GM18519 (cell line): ENCODE measurements around the gene DDX50.
"Not testable (repeated sequence)": the region's sequence is repeated elsewhere in the genome, so short reads cannot be mapped to it uniquely, and the experiment has no call there.

Experiments used
- ATAC-seq: cut with Tn5 transposase; IDR thresholded peaks from one replicate; pipeline ENCODE4 v1.9.1; 2021; ENCODE audit warnings: mild to moderate bottlenecking, moderate library complexity; ENCODE audit not compliant: unreplicated experiment, low FRiP score

The DDX50 gene

GRCh38 chr10:68899186-68899745, 1.8 kb upstream of the DDX50 start:
- no peak for ATAC-seq

- ATAC-seq: peak; percentile 24
Observed at GRCh38 chr10:68900427-68901104, 549 bp upstream of the DDX50 start.

GRCh38 chr10:68902382-68902781, 1.3 kb downstream of the DDX50 start:
- ATAC-seq: no peak

- ATAC-seq: no peak
Observed at GRCh38 chr10:68924593-68924992, 23.5 kb downstream of the DDX50 start.

- ATAC-seq: no peak
Observed at GRCh38 chr10:68925489-68925888, 24.4 kb downstream of the DDX50 start.

- ATAC-seq: not testable (repeated sequence)
Observed at GRCh38 chr10:68929157-68929556, 28.0 kb downstream of the DDX50 start.

- not testable (repeated sequence) for ATAC-seq
Observed at GRCh38 chr10:68929888-68930287, 28.8 kb downstream of the DDX50 start.

GRCh38 chr10:68932860-68933259, 31.7 kb downstream of the DDX50 start:
- not testable (repeated sequence) for ATAC-seq

GRCh38 chr10:68934994-68935393, 33.9 kb downstream of the DDX50 start:
- ATAC-seq: no peak

GRCh38 chr10:68938117-68938516, 37.0 kb downstream of the DDX50 start:
- ATAC-seq: no peak

- no peak for ATAC-seq
Observed at GRCh38 chr10:68938884-68939283, 37.8 kb downstream of the DDX50 start.

GRCh38 chr10:68940917-68941316, 39.8 kb downstream of the DDX50 start:
- ATAC-seq: not testable (repeated sequence)

GRCh38 chr10:68950598-68950997, 49.5 kb downstream of the DDX50 start:
- no peak for ATAC-seq

- no peak for ATAC-seq
Observed at GRCh38 chr10:68954904-68955303, 53.8 kb downstream of the DDX50 start.

GRCh38 chr10:68955355-68955831, 54.3 kb downstream of the DDX50 start:
- ATAC-seq: peak; percentile 13

GRCh38 chr10:68955832-68956532, 54.9 kb downstream of the DDX50 start, which contains the start of gene DDX21:
Gene DDX21, plus strand, starts transcription at chr10:68956170. Its CDS starts 56 bp downstream, at chr10:68956226.
- ATAC-seq: peak; percentile 52

- no peak for ATAC-seq
Observed at GRCh38 chr10:68957284-68957615, 56.1 kb downstream of the DDX50 start.

- no peak for ATAC-seq
Observed at GRCh38 chr10:68957654-68958053, 56.5 kb downstream of the DDX50 start.

GRCh38 chr10:68959695-68960527, 58.8 kb downstream of the DDX50 start:
- ATAC-seq: no peak

GRCh38 chr10:68963151-68963550, 62.0 kb downstream of the DDX50 start:
- ATAC-seq: no peak

GRCh38 chr10:68973975-68974374, 72.9 kb downstream of the DDX50 start:
- ATAC-seq: no peak
